AG10803 (cell line): ENCODE measurements around the gene MLLT1.

Source experiments
- DNase-seq: peaks from one replicate; pipeline ENCODE4 v3.0.0; 2010; ENCODE audit warnings: low read depth
- H3K4me3 ChIP-seq: 2 replicates; pipeline ENCODE4 v1.5.1; 2011; ENCODE audit warnings: mild to moderate bottlenecking, low read length, control low read depth
- CTCF ChIP-seq: conservative IDR thresholded peaks from 2 replicates; pipeline ENCODE4 v1.5.1; 2011; ENCODE audit warnings: mild to moderate bottlenecking, low read length, control low read depth, inconsistent platforms

Gene MLLT1

GRCh38 chr19:6234527-6234926, 45.2 kb downstream of the MLLT1 start:
- DNase-seq, result peak; percentile 48
- no peak overlapping the region for H3K4me3 ChIP-seq
- no peak for TF ChIP-seq CTCF

GRCh38 chr19:6233827-6234511, 45.8 kb downstream of the MLLT1 start:
- no peak for TF ChIP-seq CTCF
- DNase-seq, result peak; percentile 29
- H3K4me3 ChIP-seq, result no peak overlapping the region; the same call in 1 of the 2 replicates

- peak; percentile 74 for DNase-seq
- peak overlapping the region; percentile 41 for H3K4me3 ChIP-seq
- TF ChIP-seq CTCF, result no peak
These were observed 46.5 kb downstream of the MLLT1 start for GRCh38 chr19:6233056-6233826.

- peak overlapping the region; percentile 41 for H3K4me3 ChIP-seq
- DNase-seq, result peak; percentile 98
- 0 out of 2 replicates have a peak, but pooled peaks have one; percentile 1 for TF ChIP-seq CTCF
These were observed 47.1 kb downstream of the MLLT1 start for GRCh38 chr19:6232601-6233055.

- no peak for DNase-seq
- TF ChIP-seq CTCF, result no peak
- no peak overlapping the region for H3K4me3 ChIP-seq
These were observed 48.8 kb downstream of the MLLT1 start for GRCh38 chr19:6230991-6231448.

GRCh38 chr19:6229951-6230712, 49.6 kb downstream of the MLLT1 start:
- TF ChIP-seq CTCF, result no peak
- H3K4me3 ChIP-seq, result no peak overlapping the region
- no peak for DNase-seq
